H54 (cell line): Measurements from ENCODE around the gene SLK.

Experiments used
- DNase-seq: peaks from one replicate; pipeline ENCODE4 v3.0.0; 2011; ENCODE audit warnings: low spot score, mixed read lengths; ENCODE audit not compliant: insufficient read length
- FAIRE-seq: peaks from 3 replicates; lab custom pipeline; 2011; peaks lifted over from hg19 to GRCh38; lab: Jason Lieb, UNC
- POLR2A ChIP-seq: IDR thresholded peaks from 2 replicates; pipeline ENCODE4 v1.6.1; 2011; ENCODE audit warnings: low read depth, mild to moderate bottlenecking, low read length

The SLK gene

DNA sequence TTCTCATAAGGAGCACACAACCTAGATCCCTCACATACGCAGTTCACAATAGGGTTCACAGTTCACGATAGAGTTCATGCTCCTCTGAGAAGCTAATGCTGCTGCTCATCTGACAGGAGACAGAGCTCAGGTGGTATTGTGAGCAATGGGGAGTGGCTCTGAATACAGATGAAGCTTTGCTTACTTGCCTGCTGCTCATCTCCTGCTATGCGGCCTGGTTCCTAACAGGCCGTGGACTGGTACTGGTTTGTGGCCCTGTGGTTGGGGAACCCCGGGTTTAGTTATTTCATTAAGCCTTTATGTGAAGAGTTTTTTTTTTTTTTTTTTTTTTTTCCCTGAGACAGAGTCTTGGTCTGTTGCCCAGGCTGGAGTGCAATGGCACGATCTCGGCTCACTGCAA is 19.4 kb downstream of the SLK start:
- no peak for TF ChIP-seq POLR2A
- DNase-seq, result no peak
- no peak for FAIRE-seq

GRCh38 chr10:103990121-103990520 is 23.2 kb downstream of the SLK start:
- no peak for TF ChIP-seq POLR2A
- no peak for DNase-seq
- peak; percentile 87 for FAIRE-seq

- no peak for FAIRE-seq
- DNase-seq, result no peak
- TF ChIP-seq POLR2A, result no peak
These were observed 23.6 kb downstream of the SLK start for GRCh38 chr10:103990531-103990930.

DNA sequence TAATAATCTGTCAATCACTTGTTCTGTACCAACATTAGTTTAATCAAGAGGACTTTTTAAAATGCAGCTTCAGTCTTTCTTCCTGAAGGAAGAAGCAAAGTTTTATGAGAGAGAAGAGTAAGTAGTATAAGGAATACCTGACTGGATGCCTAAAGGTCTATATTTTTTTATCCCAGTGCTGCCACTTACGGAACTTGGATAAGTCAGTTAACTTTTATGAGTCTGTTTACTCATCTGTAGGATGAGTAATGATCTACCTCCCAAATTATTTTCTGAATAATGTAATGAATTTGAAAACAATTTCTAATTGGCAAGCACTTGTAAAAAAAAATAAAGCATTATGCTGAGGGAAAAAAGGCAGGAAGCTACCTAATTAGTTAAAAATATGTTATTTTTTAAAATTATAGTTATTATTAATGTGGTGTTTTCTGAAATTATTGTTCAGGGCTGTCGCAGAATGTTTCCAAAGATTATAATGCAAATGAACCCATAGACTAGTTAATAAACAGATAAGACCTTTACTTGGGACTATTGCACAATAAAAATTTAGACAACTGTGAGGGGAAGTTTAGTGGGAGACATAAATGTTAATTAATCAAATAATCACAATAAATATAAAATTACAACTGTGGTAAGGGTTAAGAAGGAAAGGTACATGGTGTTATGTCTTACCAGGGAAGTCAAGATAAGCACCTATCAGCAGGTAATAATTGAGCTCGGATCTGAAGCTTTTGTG is 24.6 kb downstream of the SLK start:
- TF ChIP-seq POLR2A, result no peak
- peak; percentile 30 for FAIRE-seq
- no peak for DNase-seq

- TF ChIP-seq POLR2A, result no peak
- DNase-seq, result no peak
- no peak for FAIRE-seq
These were observed 28.2 kb downstream of the SLK start for GRCh38 chr10:103995134-103995533.

- DNase-seq, result no peak
- no peak for FAIRE-seq
- TF ChIP-seq POLR2A, result no peak
These were observed 31.9 kb downstream of the SLK start for GRCh38 chr10:103998805-103999204.

DNA sequence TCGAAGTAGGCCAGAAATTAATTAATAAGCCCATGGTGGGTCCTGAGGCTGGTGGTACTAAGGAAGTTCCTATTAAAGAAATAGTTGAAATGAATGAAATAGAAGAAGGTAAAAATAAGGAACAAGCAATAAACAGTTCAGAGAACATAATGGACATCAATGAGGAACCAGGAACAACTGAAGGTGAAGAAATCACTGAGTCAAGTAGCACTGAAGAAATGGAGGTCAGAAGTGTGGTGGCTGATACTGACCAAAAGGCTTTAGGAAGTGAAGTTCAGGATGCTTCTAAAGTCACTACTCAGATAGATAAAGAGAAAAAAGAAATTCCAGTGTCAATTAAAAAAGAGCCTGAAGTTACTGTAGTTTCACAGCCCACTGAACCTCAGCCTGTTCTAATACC is 36.0 kb downstream of the SLK start:
- TF ChIP-seq POLR2A, result no peak
- FAIRE-seq (peak; percentile 15), DNase-seq (no peak)

- DNase-seq, result no peak
- peak; percentile 75 for FAIRE-seq
- TF ChIP-seq POLR2A, result no peak
These were observed 38.4 kb downstream of the SLK start for GRCh38 chr10:104005172-104005863.

DNA sequence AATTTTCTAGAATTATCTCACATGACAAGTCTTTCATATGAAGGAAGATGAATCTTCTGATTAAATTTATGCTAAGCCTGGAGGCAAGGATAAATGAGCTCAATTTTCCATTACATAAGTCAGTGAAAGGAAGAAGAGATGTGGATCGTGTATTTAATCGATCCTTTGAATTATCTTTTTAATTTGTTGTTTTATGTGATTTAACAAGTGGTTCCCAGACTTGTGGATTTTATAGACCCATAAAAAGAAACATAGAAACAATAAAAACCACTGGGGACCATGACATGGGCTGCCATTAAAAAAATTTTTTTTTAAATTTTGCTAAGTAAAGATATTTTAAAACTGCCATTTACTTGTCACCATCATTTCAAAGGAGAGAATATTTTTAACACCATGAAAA is 45.0 kb downstream of the SLK start:
- TF ChIP-seq POLR2A, result no peak
- no peak for FAIRE-seq
- DNase-seq, result no peak

GRCh38 chr10:104013489-104013888 is 46.5 kb downstream of the SLK start:
- DNase-seq, result no peak
- FAIRE-seq, result no peak
- no peak for TF ChIP-seq POLR2A

DNA sequence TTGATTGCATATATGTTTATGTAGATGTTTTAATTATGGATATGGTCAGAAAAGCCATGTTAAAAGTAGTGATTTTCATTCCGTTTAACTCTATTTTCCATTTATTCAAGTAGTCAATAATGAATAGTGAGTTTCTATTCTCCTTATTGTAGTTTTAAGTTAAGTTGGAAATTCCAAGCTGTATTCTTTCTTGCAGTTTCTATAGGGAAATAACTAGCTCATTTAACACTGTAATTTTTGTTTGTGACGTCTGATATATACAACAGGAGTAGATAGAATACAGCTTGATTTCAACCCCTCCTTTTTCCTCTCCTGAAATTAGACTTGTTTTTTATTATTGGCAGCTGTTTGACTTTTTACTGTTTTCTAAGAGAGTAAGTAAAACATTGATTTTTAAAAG is 47.2 kb downstream of the SLK start:
- no peak for DNase-seq
- TF ChIP-seq POLR2A, result no peak
- no peak for FAIRE-seq

- FAIRE-seq, result no peak
- DNase-seq, result no peak
- no peak for TF ChIP-seq POLR2A
These were observed 49.7 kb downstream of the SLK start for GRCh38 chr10:104016661-104017060.

DNA sequence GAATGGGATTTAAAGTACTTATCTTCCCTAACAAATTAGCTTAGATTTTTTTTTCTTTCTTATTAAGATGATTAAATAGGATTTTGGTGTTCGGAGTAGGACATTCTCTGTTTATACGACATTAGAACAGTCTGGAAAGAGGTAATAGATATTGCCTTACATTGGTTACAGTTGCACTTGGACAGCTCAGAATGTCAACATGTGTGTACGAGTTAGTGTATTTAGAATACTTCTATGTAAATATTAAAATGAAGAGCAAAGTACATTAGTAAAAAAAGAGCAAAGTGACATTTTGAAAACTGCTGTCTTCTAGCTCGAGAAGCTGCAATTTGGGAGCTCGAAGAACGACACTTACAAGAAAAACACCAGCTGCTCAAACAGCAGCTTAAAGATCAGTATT is 51.5 kb downstream of the SLK start:
- FAIRE-seq, result no peak

GRCh38 chr10:104020020-104020419 is 53.1 kb downstream of the SLK start:
- no peak for TF ChIP-seq POLR2A
- FAIRE-seq, result no peak
- DNase-seq, result no peak

More for the DNA sequence above, 51.5 kb downstream of the SLK start:
- DNase-seq, result no peak
- no peak for TF ChIP-seq POLR2A

DNA sequence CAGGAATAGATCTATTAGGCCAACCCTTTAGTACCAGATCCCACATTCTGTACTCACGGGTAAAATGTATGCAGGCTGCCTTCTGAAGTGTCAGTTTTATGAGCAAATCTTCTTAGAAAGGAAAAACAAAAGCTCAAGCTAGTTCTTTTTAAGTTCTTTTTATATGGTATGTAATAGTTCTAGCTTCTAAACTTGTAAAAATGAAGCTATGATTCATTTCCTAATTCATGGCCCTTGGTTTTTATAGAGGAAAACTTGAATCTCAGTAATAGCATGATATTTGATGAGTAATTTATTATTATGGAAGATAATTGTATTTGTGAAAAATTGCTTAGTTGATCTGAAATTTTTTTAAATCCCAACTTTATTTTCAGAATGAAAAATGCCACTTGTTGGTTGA is 54.3 kb downstream of the SLK start:
- no peak for TF ChIP-seq POLR2A
- DNase-seq (no peak), FAIRE-seq (no peak)
